CD4-positive, alpha-beta T cell (primary cell): ENCODE measurements around the gene PLXNB2. TPM values are rescaled to one million over a fixed set of nuclear protein-coding genes. Genes with fewer than 3 reads are reported as not detected.

Experiments
- ATAC-seq: fragments of 200-7000 bp; cut with Tn5 transposase; one replicate; pipeline ENCODE4 v1.10.0; 2022; ENCODE audit warnings: mild to moderate bottlenecking; ENCODE audit not compliant: poor library complexity
- CTCF ChIA-PET: fragments of 350-600 bp; sonication (Branson Sonifier 250); formaldehyde crosslinking; loops from one replicate; lab custom pipeline; 2021; ENCODE audit warnings: antibody characterized with exemption, inconsistent platforms; lab: Charles Lee
- POLR2A ChIA-PET: fragments of 350-600 bp; sonication (Branson Sonifier 250); formaldehyde crosslinking; loops from one replicate; lab custom pipeline; 2021; ENCODE audit warnings: antibody characterized with exemption, inconsistent platforms; lab: Charles Lee
- DNase-seq, 14 experiments: peaks; one replicate each; pipeline ENCODE4 v3.0.0-alpha.2; 2013 to 2020; ENCODE audit warnings: mixed read lengths in 2 of 14
- H3K27ac ChIP-seq, 2 donors: one replicate each; pipeline versions ENCODE4 v1.5.1 to v1.7.0; 2013; ENCODE audit warnings: low read length in 2 of 2, low read depth in 1 of 2, mild to moderate bottlenecking in 1 of 2
- H3K27me3 ChIP-seq, 2 experiments: 1 replicate in 1 of 2; 2 replicates in 1 of 2; pipeline versions ENCODE4 v1.6.1 to v1.7.0; 2013; ENCODE audit warnings: low read length in 2 of 2, control low read depth in 1 of 2, mild to moderate bottlenecking in 1 of 2, moderate library complexity in 1 of 2; ENCODE audit not compliant: insufficient read depth in 2 of 2, control insufficient read depth in 1 of 2
- H3K36me3 ChIP-seq: one replicate; pipeline ENCODE4 v1.6.1; 2013; ENCODE audit warnings: low read length, control low read depth; ENCODE audit not compliant: insufficient read depth
- H3K4me1 ChIP-seq: one replicate; pipeline ENCODE4 v1.6.1; 2013; ENCODE audit warnings: low read length, control low read depth; ENCODE audit not compliant: insufficient read depth
- H3K4me3 ChIP-seq: one replicate; pipeline ENCODE4 v1.5.1; 2013; ENCODE audit warnings: mild to moderate bottlenecking, low read length, moderate library complexity
- H3K9me3 ChIP-seq, 2 experiments: 1 replicate in 1 of 2; 2 replicates in 1 of 2; pipeline versions ENCODE4 v1.6.1 to v1.7.0; 2013; ENCODE audit warnings: low read length in 2 of 2, mild to moderate bottlenecking in 2 of 2, control low read depth in 1 of 2, moderate library complexity in 1 of 2; ENCODE audit not compliant: control insufficient read depth in 1 of 2, insufficient read depth in 1 of 2
- H3K27ac Mint-ChIP-seq: one replicate; pipeline ENCODE4 v1.8.0; 2020; ENCODE audit warnings: mixed read lengths
- H3K27me3 Mint-ChIP-seq: one replicate; pipeline ENCODE4 v1.8.0; 2021; ENCODE audit warnings: mixed read lengths
- H3K36me3 Mint-ChIP-seq: one replicate; pipeline ENCODE4 v1.8.0; 2021; ENCODE audit warnings: low read depth, mixed read lengths
- H3K4me1 Mint-ChIP-seq: one replicate; pipeline ENCODE4 v1.8.0; 2021; ENCODE audit warnings: low read depth, mixed read lengths
- H3K4me3 Mint-ChIP-seq: one replicate; pipeline ENCODE4 v1.8.0; 2020; ENCODE audit warnings: mild to moderate bottlenecking, mixed read lengths
- H3K9me3 Mint-ChIP-seq: one replicate; pipeline ENCODE4 v1.8.0; 2020; ENCODE audit warnings: mixed read lengths
- intact Hi-C, 2 experiments: fragments of 100-400 bp; cut with DNase I in 1 of 2; cut with micrococcal nuclease in 1 of 2; formaldehyde crosslinking; loops; one replicate each; pipeline versions ENCODE4 v1.15.1 to v1.9.0; 2023 to 2025; cut with DNase I, micrococcal nuclease
- total RNA-seq, 174 experiments: library from RNA in 2 of 174; stranded (reverse) in 2 of 174; gene quantifications; one replicate each; pipeline ENCODE4 v1.2.3 and lab custom pipeline; 2021 to 2026
- TF ChIP-seq, protein P1 (sequence below): fragments of 200-600 bp; IDR thresholded peaks from one replicate; pipeline ENCODE4 v1.8.0; 2022; ENCODE audit warnings: antibody characterized with exemption, mild to moderate bottlenecking

The PLXNB2 gene
- total RNA-seq, 2 experiments from 2014 or later, result 2.8 to 3.9 TPM

DNA sequence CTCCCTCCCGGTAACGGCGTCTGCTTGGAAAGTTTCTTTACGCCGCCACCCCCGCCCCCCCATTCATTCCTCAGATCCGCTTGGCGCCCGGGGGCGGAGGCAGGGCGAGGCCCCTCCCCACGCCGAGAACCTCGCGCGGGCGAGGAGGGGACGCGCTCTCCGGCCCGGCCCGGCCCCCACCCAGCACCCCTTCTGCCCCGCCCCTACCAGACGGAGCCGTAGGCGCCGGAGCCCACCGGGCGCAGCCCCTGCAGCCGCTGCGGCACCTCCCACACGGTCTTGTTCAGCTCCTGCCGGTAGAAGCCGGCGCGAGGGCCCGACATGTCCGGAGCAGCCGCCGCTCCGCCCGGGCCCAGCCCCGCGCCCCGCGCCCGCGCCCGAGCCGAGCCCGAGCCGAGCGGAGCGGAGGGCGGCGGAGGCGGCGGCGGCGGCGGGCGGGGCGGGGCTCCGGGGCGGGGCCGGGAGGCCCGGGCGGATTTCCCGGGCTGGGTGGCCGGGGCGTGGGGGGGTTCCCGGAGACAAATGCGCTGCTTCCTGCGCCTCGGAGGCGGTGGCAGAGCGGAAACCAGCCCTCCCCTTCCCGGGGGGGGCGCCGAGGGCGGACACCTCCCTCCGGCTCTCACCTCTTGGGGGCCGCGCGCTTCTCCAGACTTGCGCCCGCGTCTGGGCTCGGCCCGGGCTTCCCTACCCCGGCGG lies 37.3 kb downstream of the PLXNB2 start, which contains the start of gene MAPK11:
Gene MAPK11 (minus strand): TSS at position 411 of the 696 bp plus-strand sequence. CDS start 88 bp downstream, at position 323.
- peak within 1 kb of the TSS; percentile 52 for H3K4me3 ChIP-seq
- H3K27ac ChIP-seq, result no peak within 1 kb of the TSS
- no peak within 1 kb of the TSS for H3K27ac Mint-ChIP-seq
- H3K9me3 Mint-ChIP-seq, result no peaks in the 10 kb centered on the region
- peak within 1 kb of the TSS; percentile 78 for H3K4me3 Mint-ChIP-seq
- H3K9me3 ChIP-seq, result peaks cover 0 to 10% of the 10 kb centered on the region in 2 experiments
- ATAC-seq (peak; percentile 52), DNase-seq (peak; percentile 46 to 90 (median 70))
- H3K27me3 Mint-ChIP-seq, result peaks cover 3% of the 10 kb centered on the region
- no peaks in the 10 kb centered on the region for H3K36me3 ChIP-seq
- TF ChIP-seq, protein P1, sequence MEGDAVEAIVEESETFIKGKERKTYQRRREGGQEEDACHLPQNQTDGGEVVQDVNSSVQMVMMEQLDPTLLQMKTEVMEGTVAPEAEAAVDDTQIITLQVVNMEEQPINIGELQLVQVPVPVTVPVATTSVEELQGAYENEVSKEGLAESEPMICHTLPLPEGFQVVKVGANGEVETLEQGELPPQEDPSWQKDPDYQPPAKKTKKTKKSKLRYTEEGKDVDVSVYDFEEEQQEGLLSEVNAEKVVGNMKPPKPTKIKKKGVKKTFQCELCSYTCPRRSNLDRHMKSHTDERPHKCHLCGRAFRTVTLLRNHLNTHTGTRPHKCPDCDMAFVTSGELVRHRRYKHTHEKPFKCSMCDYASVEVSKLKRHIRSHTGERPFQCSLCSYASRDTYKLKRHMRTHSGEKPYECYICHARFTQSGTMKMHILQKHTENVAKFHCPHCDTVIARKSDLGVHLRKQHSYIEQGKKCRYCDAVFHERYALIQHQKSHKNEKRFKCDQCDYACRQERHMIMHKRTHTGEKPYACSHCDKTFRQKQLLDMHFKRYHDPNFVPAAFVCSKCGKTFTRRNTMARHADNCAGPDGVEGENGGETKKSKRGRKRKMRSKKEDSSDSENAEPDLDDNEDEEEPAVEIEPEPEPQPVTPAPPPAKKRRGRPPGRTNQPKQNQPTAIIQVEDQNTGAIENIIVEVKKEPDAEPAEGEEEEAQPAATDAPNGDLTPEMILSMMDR, result no peak
- POLR2A ChIA-PET, result interaction anchor here (0.6 to 1.6 kb wide), 2 partner anchors 19 to 350 kb away, joined by 3 to 5 read pairs; partner anchors contain the start of gene HDAC10
- peaks cover 46% of the 10 kb centered on the region for H3K4me1 ChIP-seq
- intact Hi-C loops, result loop anchor here (2.0 to 10.0 kb wide), 3 partner anchors 17 to 345 kb away; partner anchors contain the start of gene PPP6R2 (in 1 of the 2)
- CTCF ChIA-PET, result interaction anchor here (2.1 kb wide), 1 partner anchor 72 kb away, joined by 6 read pairs; the partner anchor contains the start of gene PPP6R2
- peaks cover 22% of the 10 kb centered on the region for H3K4me1 Mint-ChIP-seq
- no peaks in the 10 kb centered on the region for H3K27me3 ChIP-seq
- no peaks in the 10 kb centered on the region for H3K36me3 Mint-ChIP-seq

DNA sequence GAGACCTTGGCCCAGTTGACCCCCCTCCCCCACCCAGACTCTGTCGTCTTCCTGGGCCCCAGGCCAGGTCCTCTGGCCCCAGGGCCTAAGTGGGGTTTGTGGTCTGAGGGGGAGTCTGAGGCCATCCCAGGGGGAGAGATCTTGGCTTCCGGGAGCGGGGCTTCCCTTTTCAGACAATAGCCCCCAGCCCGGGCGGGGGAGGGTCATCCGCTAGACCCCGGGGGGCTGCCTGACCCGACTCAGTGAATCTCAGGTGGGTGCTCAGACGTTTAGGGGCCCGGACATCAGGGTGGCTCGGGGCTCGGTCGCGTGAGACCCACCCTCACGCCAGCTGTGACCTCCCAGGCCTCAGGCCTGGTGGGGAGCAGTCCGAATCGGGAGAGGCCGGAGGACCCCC lies 37.9 kb downstream of the PLXNB2 start:
- peaks cover 22% of the 10 kb centered on the region for H3K4me1 Mint-ChIP-seq
- H3K36me3 ChIP-seq, result no peaks in the 10 kb centered on the region
- H3K27me3 Mint-ChIP-seq, result peaks cover 6% of the 10 kb centered on the region
- H3K4me1 ChIP-seq, result peaks cover 46% of the 10 kb centered on the region
- H3K27ac Mint-ChIP-seq, result no peak overlapping the region
- H3K9me3 ChIP-seq, result peaks cover 0 to 10% of the 10 kb centered on the region in 2 experiments
- ATAC-seq, result no peak
- no peaks in the 10 kb centered on the region for H3K27me3 ChIP-seq
- CTCF ChIA-PET, result no interaction called here
- no peaks in the 10 kb centered on the region for H3K36me3 Mint-ChIP-seq
- DNase-seq, result no peak
- H3K9me3 Mint-ChIP-seq, result no peaks in the 10 kb centered on the region
- intact Hi-C loops, result no loop called here
- no peak overlapping the region for H3K27ac ChIP-seq
- TF ChIP-seq, protein P1, result no peak
- H3K4me3 Mint-ChIP-seq, result peak overlapping the region; percentile 75
- POLR2A ChIA-PET, result interaction anchor here (0.6 to 1.6 kb wide), 2 partner anchors 18 to 351 kb away, joined by 3 to 5 read pairs; partner anchors contain the start of gene HDAC10
- peak overlapping the region; percentile 52 for H3K4me3 ChIP-seq

GRCh38 chr22:50268655-50269113 lies 38.8 kb downstream of the PLXNB2 start:
- peaks cover 17% of the 10 kb centered on the region for H3K4me1 Mint-ChIP-seq
- no peak overlapping the region for H3K4me3 ChIP-seq
- POLR2A ChIA-PET, result interaction anchor here (1.6 kb wide), 1 partner anchor 18 kb away, joined by 5 read pairs; the partner anchor contains the start of gene HDAC10
- DNase-seq (no peak), ATAC-seq (no peak)
- H3K36me3 Mint-ChIP-seq, result no peaks in the 10 kb centered on the region
- no peak overlapping the region for H3K27ac Mint-ChIP-seq
- TF ChIP-seq, protein P1, result no peak
- no peaks in the 10 kb centered on the region for H3K36me3 ChIP-seq
- H3K9me3 ChIP-seq, result peaks cover 0 to 10% of the 10 kb centered on the region in 2 experiments
- peaks cover under 1% of the 10 kb centered on the region in 2 experiments for H3K27me3 ChIP-seq
- CTCF ChIA-PET, result no interaction called here
- intact Hi-C loops, result no loop called here
- H3K9me3 Mint-ChIP-seq, result no peaks in the 10 kb centered on the region
- H3K4me3 Mint-ChIP-seq, result peak overlapping the region; percentile 75
- peaks cover 42% of the 10 kb centered on the region for H3K4me1 ChIP-seq
- peaks cover 6% of the 10 kb centered on the region for H3K27me3 Mint-ChIP-seq
- no peak overlapping the region for H3K27ac ChIP-seq
